ENCODE results near the gene PDCD1.
"Not testable (repeated sequence)": the region's sequence is repeated elsewhere in the genome, so short reads cannot be mapped to it uniquely, and the experiment has no call there.

The PDCD1 gene

GRCh38 chr2:241810307-241811200, 48.1 kb downstream of the PDCD1 start:
- no peak for DNase-seq

GRCh38 chr2:241809383-241810306, 49.0 kb downstream of the PDCD1 start:
- no peak for DNase-seq

- DNase-seq = no peak
Observed at GRCh38 chr2:241808721-241809382, 49.8 kb downstream of the PDCD1 start, which contains the start of gene NEU4. Gene NEU4, plus strand, starts transcription at chr2:241809193. Its CDS starts 5,292 bp downstream, at chr2:241814485.

GRCh38 chr2:241808051-241808720, 50.5 kb downstream of the PDCD1 start:
- DNase-seq = no peak

GRCh38 chr2:241806217-241806616, 52.5 kb downstream of the PDCD1 start:
- DNase-seq = not testable (repeated sequence)

GRCh38 chr2:241804326-241805229, 54.1 kb downstream of the PDCD1 start:
- peak; percentile 34 for DNase-seq

GRCh38 chr2:241803387-241804325, 55.0 kb downstream of the PDCD1 start:
- peak; percentile 60 for DNase-seq

- no peak for DNase-seq
Observed at GRCh38 chr2:241802421-241803318, 56.0 kb downstream of the PDCD1 start.

- no peak for DNase-seq
Observed at GRCh38 chr2:241801611-241802420, 56.9 kb downstream of the PDCD1 start.

GRCh38 chr2:241800198-241800903, 58.3 kb downstream of the PDCD1 start:
- DNase-seq = not testable (repeated sequence)

Measured in CD4-positive, alpha-beta T cell treated with Interleukin-21 for 1 hour (primary cell).